Measurements from ENCODE around the gene MAFG. TPM values are rescaled to one million over a fixed set of nuclear protein-coding genes. Genes with fewer than 3 reads are reported as not detected.

The MAFG gene
- polyA plus RNA-seq, 6 donors from 2014 or later = 3.4 to 6.7 (median 4.7) TPM

- Mint-ChIP-seq H3K9me3 (no peaks in the 10 kb centered on the region), H3K36me3 (no peaks in the 10 kb centered on the region), H3K27ac (peak overlapping the region in 1 of 6 donors; percentile 44), H3K4me3 (no peak overlapping the region), H3K27me3 (no peaks in the 10 kb centered on the region), H3K4me1 (peaks cover 9 to 13% (median 12%) of the 10 kb centered on the region in 3 donors)
- no peak for DNase-seq
- no peak for ATAC-seq (ENCODE audit: low read depth in 2 of 2)
Observed at GRCh38 chr17:81877569-81877968, 50.0 kb downstream of the MAFG start.

GRCh38 chr17:81871387-81872230 is 55.9 kb downstream of the MAFG start:
- peaks cover 14 to 39% (median 24%) of the 10 kb centered on the region in 3 donors for H3K4me1 Mint-ChIP-seq
- no peaks in the 10 kb centered on the region for H3K27me3 Mint-ChIP-seq
- DNase-seq (peak; percentile 97), ATAC-seq (ENCODE audit: low read depth in 2 of 2) (peak; percentile 37 to 40)
- H3K9me3 Mint-ChIP-seq = no peaks in the 10 kb centered on the region
- H3K27ac Mint-ChIP-seq = peak overlapping the region; percentile 95 to 99 (median 96)
- no peaks in the 10 kb centered on the region for H3K36me3 Mint-ChIP-seq
- H3K4me3 Mint-ChIP-seq = peak overlapping the region; percentile 80 to 94 (median 88)

- Mint-ChIP-seq H3K9me3 (no peaks in the 10 kb centered on the region), H3K4me3 (peak within 1 kb of the TSS; percentile 83 to 94 (median 90)), H3K4me1 (peaks cover 14 to 39% (median 24%) of the 10 kb centered on the region in 3 donors), H3K27me3 (no peaks in the 10 kb centered on the region), H3K36me3 (no peaks in the 10 kb centered on the region), H3K27ac (peak within 1 kb of the TSS; percentile 95 to 99 (median 96))
- DNase-seq (no peak), ATAC-seq (ENCODE audit: low read depth in 2 of 2) (peak; percentile 72 to 76)
Observed at GRCh38 chr17:81870981-81871386, 56.6 kb downstream of the MAFG start, which contains the start of gene ARHGDIA. ARHGDIA (minus strand) TSS chr17:81871337; CDS start chr17:81869930, 1,407 bp downstream.

- Mint-ChIP-seq H3K9me3 (no peaks in the 10 kb centered on the region), H3K4me1 (peaks cover 17 to 39% (median 24%) of the 10 kb centered on the region in 3 donors), H3K27ac (peak overlapping the region; percentile 95 to 97 (median 96)), H3K36me3 (no peaks in the 10 kb centered on the region), H3K27me3 (no peaks in the 10 kb centered on the region), H3K4me3 (peak overlapping the region; percentile 81 to 92 (median 87))
- ATAC-seq (ENCODE audit: low read depth in 2 of 2) = peak; percentile 17 to 25
- DNase-seq = peak; percentile 43
Observed at GRCh38 chr17:81870131-81870980, 57.2 kb downstream of the MAFG start.

- peaks cover 17 to 39% (median 24%) of the 10 kb centered on the region in 3 donors for H3K4me1 Mint-ChIP-seq
- H3K9me3 Mint-ChIP-seq = no peaks in the 10 kb centered on the region
Observed at GRCh38 chr17:81869221-81870130, 58.1 kb downstream of the MAFG start.

GRCh38 chr17:81868674-81869220 is 58.8 kb downstream of the MAFG start:
- Mint-ChIP-seq H3K27ac (peak overlapping the region in 5 of 6 donors; percentile 16 to 96 (median 89)), H3K36me3 (no peaks in the 10 kb centered on the region), H3K27me3 (no peaks in the 10 kb centered on the region), H3K4me3 (peak overlapping the region in 5 of 8 donors; percentile 15 to 91 (median 39)), H3K4me1 (peaks cover 17 to 40% (median 21%) of the 10 kb centered on the region in 3 donors), H3K9me3 (no peaks in the 10 kb centered on the region)
- no peak for ATAC-seq (ENCODE audit: low read depth in 2 of 2)
- no peak for DNase-seq

More at GRCh38 chr17:81869221-81870130, 58.1 kb downstream of the MAFG start:
- H3K36me3 Mint-ChIP-seq = no peaks in the 10 kb centered on the region
- peak overlapping the region; percentile 81 to 92 (median 87) for H3K4me3 Mint-ChIP-seq
- peak overlapping the region; percentile 95 to 97 (median 96) for H3K27ac Mint-ChIP-seq
- DNase-seq (peak; percentile 48), ATAC-seq (ENCODE audit: low read depth in 2 of 2) (peak in 1 of 2 donors; percentile 8)
- H3K27me3 Mint-ChIP-seq = no peaks in the 10 kb centered on the region

Other genes with a start within 250 kb of the MAFG start
- 100 to 1,000 TPM in 1 of 6 donors, 10 to 100 TPM in 5; 32.8 to 101 (median 37.6) TPM for gene ARL16, start 243.9 kb downstream of the MAFG start, polyA plus RNA-seq (ENCODE audit: low read depth in 6 of 6)
- 10 to 100 TPM; 11.3 to 47.6 (median 21.7) TPM for gene HGS, start 243.7 kb downstream of the MAFG start, polyA plus RNA-seq (ENCODE audit: low read depth in 6 of 6)
- 10 to 100 TPM; 33.7 to 51.6 (median 42.3) TPM for gene MRPL12, start 224.4 kb downstream of the MAFG start, polyA plus RNA-seq (ENCODE audit: low read depth in 6 of 6)
- 1 to 10 TPM in 4 of 6 donors, under 1 TPM in 1, not detected in 1; 0.92 to 5.0 (median 2.3) TPM for gene SLC25A10, start 215.5 kb downstream of the MAFG start, polyA plus RNA-seq (ENCODE audit: low read depth in 6 of 6)
- gene GCGR, start 123.6 kb downstream of the MAFG start, polyA plus RNA-seq (ENCODE audit: low read depth in 6 of 6) = not detected
- 100 to 1,000 TPM in 1 of 6 donors, 10 to 100 TPM in 5; 66.2 to 114 (median 77.4) TPM for gene MCRIP1, start 94.4 kb downstream of the MAFG start, polyA plus RNA-seq (ENCODE audit: low read depth in 6 of 6)
- gene PPP1R27, start 92.7 kb downstream of the MAFG start, polyA plus RNA-seq (ENCODE audit: low read depth in 6 of 6) = under 1 TPM in 2 of 6 donors, not detected in 4; 0.18 to 0.64 TPM
- 100 to 1,000 TPM; 139 to 192 (median 158) TPM for gene P4HB, start 67.2 kb downstream of the MAFG start, polyA plus RNA-seq (ENCODE audit: low read depth in 6 of 6)
- 100 to 1,000 TPM in 1 of 6 donors, 10 to 100 TPM in 5; 42.9 to 116 (median 78.3) TPM for gene ARHGDIA, start 56.4 kb downstream of the MAFG start, polyA plus RNA-seq (ENCODE audit: low read depth in 6 of 6)
- 10 to 100 TPM; 25.5 to 53.9 (median 41.7) TPM for gene ALYREF, start 36.1 kb downstream of the MAFG start, polyA plus RNA-seq (ENCODE audit: low read depth in 6 of 6)
- 100 to 1,000 TPM; 208 to 260 (median 218) TPM for gene ANAPC11, start 36.0 kb downstream of the MAFG start, polyA plus RNA-seq (ENCODE audit: low read depth in 6 of 6)
- gene NPB, start 25.5 kb downstream of the MAFG start, polyA plus RNA-seq (ENCODE audit: low read depth in 6 of 6) = under 1 TPM in 1 of 6 donors, not detected in 5; 0.24 TPM
- 10 to 100 TPM; 19.0 to 28.4 (median 21.2) TPM for gene PCYT2, start 16.3 kb downstream of the MAFG start, polyA plus RNA-seq (ENCODE audit: low read depth in 6 of 6)
- 10 to 100 TPM; 23.6 to 41.3 (median 30.6) TPM for gene SIRT7, start 9.6 kb downstream of the MAFG start, polyA plus RNA-seq (ENCODE audit: low read depth in 6 of 6)
- 1 to 10 TPM; 1.6 to 4.5 (median 2.2) TPM for gene PYCR1, start 9.6 kb upstream of the MAFG start, polyA plus RNA-seq (ENCODE audit: low read depth in 6 of 6)
- not detected for gene MYADML2, start 19.5 kb upstream of the MAFG start, polyA plus RNA-seq (ENCODE audit: low read depth in 6 of 6)
- not detected for gene NOTUM, start 33.5 kb upstream of the MAFG start, polyA plus RNA-seq (ENCODE audit: low read depth in 6 of 6)
- gene ASPSCR1, start 49.9 kb upstream of the MAFG start, polyA plus RNA-seq (ENCODE audit: low read depth in 6 of 6) = 10 to 100 TPM; 20.2 to 31.0 (median 25.0) TPM
- 10 to 100 TPM; 52.6 to 77.6 (median 58.3) TPM for gene CENPX, start 95.1 kb upstream of the MAFG start, polyA plus RNA-seq (ENCODE audit: low read depth in 6 of 6)
- 1 to 10 TPM; 1.3 to 4.6 (median 2.6) TPM for gene LRRC45, start 95.6 kb upstream of the MAFG start, polyA plus RNA-seq (ENCODE audit: low read depth in 6 of 6)
- not detected for gene RAC3, start 103.9 kb upstream of the MAFG start, polyA plus RNA-seq (ENCODE audit: low read depth in 6 of 6)
- 100 to 1,000 TPM in 2 of 6 donors, 10 to 100 TPM in 4; 74.0 to 199 (median 98.1) TPM for gene DCXR, start 110.0 kb upstream of the MAFG start, polyA plus RNA-seq (ENCODE audit: low read depth in 6 of 6)
- 1 to 10 TPM; 2.6 to 7.6 (median 4.8) TPM for gene RFNG, start 124.1 kb upstream of the MAFG start, polyA plus RNA-seq (ENCODE audit: low read depth in 6 of 6)
- 100 to 1,000 TPM; 103 to 138 (median 109) TPM for gene GPS1, start 124.2 kb upstream of the MAFG start, polyA plus RNA-seq (ENCODE audit: low read depth in 6 of 6)
- 10 to 100 TPM; 52.4 to 86.5 (median 68.2) TPM for gene DUS1L, start 138.1 kb upstream of the MAFG start, polyA plus RNA-seq (ENCODE audit: low read depth in 6 of 6)
- under 1 TPM in 5 of 6 donors, not detected in 1; 0.05 to 0.75 (median 0.50) TPM for gene FASN, start 170.5 kb upstream of the MAFG start, polyA plus RNA-seq (ENCODE audit: low read depth in 6 of 6)

All from naive B cell (primary cell).